Activated CD4-positive, alpha-beta T cell treated with anti-CD3 and anti-CD28 coated beads, Interleukin-2, amount 10 ng/mL, durations not matched to agents 24 days and 14 days (primary cell): ENCODE data around the gene RGPD3. TPM values are rescaled to one million over a fixed set of nuclear protein-coding genes. Genes with fewer than 3 reads are reported as not detected.
"Not testable (repeated sequence)": the region's sequence is repeated elsewhere in the genome, so short reads cannot be mapped to it uniquely, and the experiment has no call there.

ENCODE experiments used
- DNase-seq: peaks from one replicate; pipeline ENCODE4 v3.0.0; 2022
- H3K27ac Mint-ChIP-seq: one replicate; pipeline ENCODE4 v1.8.0; 2022; ENCODE audit warnings: mild to moderate bottlenecking, mixed read lengths
- H3K27me3 Mint-ChIP-seq: one replicate; pipeline ENCODE4 v1.8.0; 2022; ENCODE audit warnings: mixed read lengths
- H3K36me3 Mint-ChIP-seq: one replicate; pipeline ENCODE4 v1.8.0; 2022; ENCODE audit warnings: low read depth, mild to moderate bottlenecking, mixed read lengths
- H3K4me1 Mint-ChIP-seq: one replicate; pipeline ENCODE4 v1.8.0; 2021; ENCODE audit warnings: mixed read lengths
- H3K4me3 Mint-ChIP-seq: one replicate; pipeline ENCODE4 v1.8.0; 2022; ENCODE audit warnings: mild to moderate bottlenecking, moderate library complexity, mixed read lengths
- H3K9me3 Mint-ChIP-seq: one replicate; pipeline ENCODE4 v1.8.0; 2021; ENCODE audit warnings: mixed read lengths
- intact Hi-C: fragments of 100-400 bp; cut with micrococcal nuclease; formaldehyde crosslinking; loops from one replicate; pipeline ENCODE4 v1.15.1; 2023
- total RNA-seq: library from RNA; stranded (reverse); gene quantifications from 2 replicates; pipeline ENCODE4 v1.2.3, GENCODE V29; 2022

The RGPD3 gene
- total RNA-seq, 1 donor from 2014 or later: 0.21 TPM

- H3K27ac Mint-ChIP-seq, H3K4me1 Mint-ChIP-seq, DNase-seq, intact Hi-C loops, H3K9me3 Mint-ChIP-seq, H3K36me3 Mint-ChIP-seq, H3K4me3 Mint-ChIP-seq: not testable (repeated sequence)
- H3K27me3 Mint-ChIP-seq: peaks cover 18% of the 10 kb centered on the region
Observed at GRCh38 chr2:106384548-106384947, 83.7 kb downstream of the RGPD3 start.

GRCh38 chr2:106381867-106382266 is 86.3 kb downstream of the RGPD3 start:
- H3K27ac Mint-ChIP-seq, DNase-seq, H3K9me3 Mint-ChIP-seq, H3K4me3 Mint-ChIP-seq, H3K4me1 Mint-ChIP-seq, H3K36me3 Mint-ChIP-seq, intact Hi-C loops: not testable (repeated sequence)
- peaks cover 16% of the 10 kb centered on the region for H3K27me3 Mint-ChIP-seq

- intact Hi-C loops, H3K4me3 Mint-ChIP-seq, DNase-seq, H3K36me3 Mint-ChIP-seq, H3K4me1 Mint-ChIP-seq, H3K27ac Mint-ChIP-seq, H3K9me3 Mint-ChIP-seq: not testable (repeated sequence)
- H3K27me3 Mint-ChIP-seq: peaks cover 13% of the 10 kb centered on the region
Observed at GRCh38 chr2:106379567-106379966, 88.6 kb downstream of the RGPD3 start.

GRCh38 chr2:106369182-106369581 is 99.0 kb downstream of the RGPD3 start:
- intact Hi-C loops, DNase-seq, H3K9me3 Mint-ChIP-seq, H3K27me3 Mint-ChIP-seq, H3K4me3 Mint-ChIP-seq, H3K36me3 Mint-ChIP-seq, H3K27ac Mint-ChIP-seq, H3K4me1 Mint-ChIP-seq: not testable (repeated sequence)

GRCh38 chr2:106366204-106366885 is 101.9 kb downstream of the RGPD3 start:
- Mint-ChIP-seq H3K9me3 (no peaks in the 10 kb centered on the region), H3K36me3 (no peaks in the 10 kb centered on the region), H3K4me3 (no peak overlapping the region), H3K27ac (no peak overlapping the region), H3K27me3 (peaks cover 10% of the 10 kb centered on the region), H3K4me1 (no peaks in the 10 kb centered on the region)
- DNase-seq: no peak
- intact Hi-C loops: no loop called here

GRCh38 chr2:106363791-106364190 is 104.4 kb downstream of the RGPD3 start:
- intact Hi-C loops: no loop called here
- Mint-ChIP-seq H3K27me3 (peaks cover 13% of the 10 kb centered on the region), H3K4me1 (no peaks in the 10 kb centered on the region), H3K36me3 (no peaks in the 10 kb centered on the region), H3K4me3 (no peak overlapping the region), H3K27ac (no peak overlapping the region), H3K9me3 (no peaks in the 10 kb centered on the region)
- no peak for DNase-seq

- H3K27ac Mint-ChIP-seq: no peak overlapping the region
- no peak for DNase-seq
- intact Hi-C loops: no loop called here
Observed at GRCh38 chr2:106362789-106363188, 105.4 kb downstream of the RGPD3 start.

GRCh38 chr2:106359512-106359911 is 108.7 kb downstream of the RGPD3 start:
- no peak for DNase-seq
- Mint-ChIP-seq H3K27ac (no peak overlapping the region), H3K9me3 (no peaks in the 10 kb centered on the region), H3K4me1 (no peaks in the 10 kb centered on the region), H3K4me3 (no peak overlapping the region), H3K36me3 (no peaks in the 10 kb centered on the region), H3K27me3 (peaks cover 28% of the 10 kb centered on the region)
- intact Hi-C loops: no loop called here

More at GRCh38 chr2:106362789-106363188, 105.4 kb downstream of the RGPD3 start:
- H3K36me3 Mint-ChIP-seq: no peaks in the 10 kb centered on the region
- H3K9me3 Mint-ChIP-seq: no peaks in the 10 kb centered on the region
- no peaks in the 10 kb centered on the region for H3K4me1 Mint-ChIP-seq
- peaks cover 16% of the 10 kb centered on the region for H3K27me3 Mint-ChIP-seq
- no peak overlapping the region for H3K4me3 Mint-ChIP-seq

GRCh38 chr2:106358521-106358920 is 109.7 kb downstream of the RGPD3 start:
- H3K27me3 Mint-ChIP-seq: peaks cover 34% of the 10 kb centered on the region
- H3K9me3 Mint-ChIP-seq: no peaks in the 10 kb centered on the region
- H3K4me1 Mint-ChIP-seq: no peaks in the 10 kb centered on the region
- H3K4me3 Mint-ChIP-seq: no peak overlapping the region
- no peak overlapping the region for H3K27ac Mint-ChIP-seq
- intact Hi-C loops: no loop called here
- H3K36me3 Mint-ChIP-seq: no peaks in the 10 kb centered on the region
- DNase-seq: no peak

GRCh38 chr2:106358081-106358480 is 110.1 kb downstream of the RGPD3 start:
- peaks cover 36% of the 10 kb centered on the region for H3K27me3 Mint-ChIP-seq
- no peak overlapping the region for H3K27ac Mint-ChIP-seq
- intact Hi-C loops: no loop called here
- H3K4me1 Mint-ChIP-seq: no peaks in the 10 kb centered on the region
- no peak for DNase-seq
- H3K9me3 Mint-ChIP-seq: no peaks in the 10 kb centered on the region
- H3K4me3 Mint-ChIP-seq: no peak overlapping the region
- no peaks in the 10 kb centered on the region for H3K36me3 Mint-ChIP-seq

GRCh38 chr2:106356291-106356690 is 111.9 kb downstream of the RGPD3 start:
- no peaks in the 10 kb centered on the region for H3K9me3 Mint-ChIP-seq
- H3K4me1 Mint-ChIP-seq: no peaks in the 10 kb centered on the region
- intact Hi-C loops: no loop called here

GRCh38 chr2:106353676-106354075 is 114.5 kb downstream of the RGPD3 start:
- no peaks in the 10 kb centered on the region for H3K4me1 Mint-ChIP-seq
- H3K27me3 Mint-ChIP-seq: peaks cover 25% of the 10 kb centered on the region
- H3K4me3 Mint-ChIP-seq: no peak overlapping the region
- no peaks in the 10 kb centered on the region for H3K9me3 Mint-ChIP-seq
- H3K27ac Mint-ChIP-seq: no peak overlapping the region
- DNase-seq: no peak
- H3K36me3 Mint-ChIP-seq: no peaks in the 10 kb centered on the region
- intact Hi-C loops: no loop called here

More at GRCh38 chr2:106356291-106356690, 111.9 kb downstream of the RGPD3 start:
- DNase-seq: no peak
- H3K36me3 Mint-ChIP-seq: no peaks in the 10 kb centered on the region
- no peak overlapping the region for H3K27ac Mint-ChIP-seq
- H3K4me3 Mint-ChIP-seq: no peak overlapping the region
- peaks cover 28% of the 10 kb centered on the region for H3K27me3 Mint-ChIP-seq

- no peak overlapping the region for H3K27ac Mint-ChIP-seq
- H3K36me3 Mint-ChIP-seq: no peaks in the 10 kb centered on the region
- no peaks in the 10 kb centered on the region for H3K9me3 Mint-ChIP-seq
- intact Hi-C loops: no loop called here
- DNase-seq: no peak
- no peak overlapping the region for H3K4me3 Mint-ChIP-seq
- H3K4me1 Mint-ChIP-seq: no peaks in the 10 kb centered on the region
- peaks cover 18% of the 10 kb centered on the region for H3K27me3 Mint-ChIP-seq
Observed at GRCh38 chr2:106350980-106351379, 117.2 kb downstream of the RGPD3 start.

GRCh38 chr2:106344302-106344701 is 123.9 kb downstream of the RGPD3 start:
- DNase-seq: no peak
- Mint-ChIP-seq H3K27ac (no peak overlapping the region), H3K27me3 (no peaks in the 10 kb centered on the region), H3K4me1 (no peaks in the 10 kb centered on the region), H3K4me3 (no peak overlapping the region), H3K9me3 (no peaks in the 10 kb centered on the region), H3K36me3 (no peaks in the 10 kb centered on the region)
- intact Hi-C loops: no loop called here

GRCh38 chr2:106343274-106343673 is 124.9 kb downstream of the RGPD3 start:
- intact Hi-C loops: no loop called here
- H3K27ac Mint-ChIP-seq: no peak overlapping the region
- H3K4me1 Mint-ChIP-seq: no peaks in the 10 kb centered on the region
- no peak overlapping the region for H3K4me3 Mint-ChIP-seq
- H3K27me3 Mint-ChIP-seq: peaks cover 4% of the 10 kb centered on the region
- H3K9me3 Mint-ChIP-seq: no peaks in the 10 kb centered on the region
- DNase-seq: no peak
- H3K36me3 Mint-ChIP-seq: no peaks in the 10 kb centered on the region
